H1 (cell line): ENCODE measurements around the gene EPDR1. TPM values are rescaled to one million over a fixed set of nuclear protein-coding genes. Genes with fewer than 3 reads are reported as not detected.

ENCODE experiments used
- CTCF ChIA-PET: fragments of 300-600 bp; sonication (Branson Sonifier 250); formaldehyde crosslinking; loops from one replicate; lab custom pipeline; 2021; ENCODE audit not compliant: partially characterized antibody; lab: Charles Lee
- POLR2A ChIA-PET: fragments of 300-600 bp; sonication (Branson Sonifier 250); formaldehyde crosslinking; loops from one replicate; lab custom pipeline; 2021; ENCODE audit warnings: inconsistent platforms; ENCODE audit not compliant: partially characterized antibody; lab: Charles Lee
- DNase-seq, 2 experiments: peaks; one replicate each; pipeline versions ENCODE4 v3.0.0 to v3.0.0-alpha.2; 2010 to 2022; ENCODE audit warnings: low spot score in 2 of 2, low read depth in 1 of 2, mixed read lengths in 1 of 2
- FAIRE-seq: peaks from 2 replicates; lab custom pipeline; 2011; peaks lifted over from hg19 to GRCh38; lab: Jason Lieb, UNC
- H2AFZ ChIP-seq: 2 replicates; pipeline ENCODE4 v1.8.1; 2012; ENCODE audit warnings: low read length, inconsistent platforms
- H2AK5ac ChIP-seq: 2 replicates; pipeline ENCODE4 v1.6.1; 2013; ENCODE audit warnings: low read depth, low read length
- H2BK120ac ChIP-seq: replicated peaks from 2 replicates; pipeline ENCODE3; 2013; ENCODE audit warnings: low read depth, low read length, inconsistent platforms
- H2BK12ac ChIP-seq: 2 replicates; pipeline ENCODE4 v1.6.1; 2013; ENCODE audit warnings: low read depth, low read length
- H2BK15ac ChIP-seq: 2 replicates; pipeline ENCODE4 v1.6.1; 2013; ENCODE audit warnings: low read length
- H2BK20ac ChIP-seq: 2 replicates; pipeline ENCODE4 v1.6.1; 2013; ENCODE audit warnings: low read length
- H2BK5ac ChIP-seq: 2 replicates; pipeline ENCODE4 v1.6.1; 2013; ENCODE audit warnings: low read depth, low read length
- H3K14ac ChIP-seq: 2 replicates; pipeline ENCODE4 v1.6.1; 2013; ENCODE audit warnings: inconsistent platforms; ENCODE audit not compliant: insufficient read length
- H3K18ac ChIP-seq: 2 replicates; pipeline ENCODE4 v1.6.1; 2013; ENCODE audit warnings: low read length; ENCODE audit errors: extremely low read depth
- H3K23ac ChIP-seq: 2 replicates; pipeline ENCODE4 v1.6.1; 2013; ENCODE audit warnings: inconsistent platforms; ENCODE audit not compliant: insufficient read length
- H3K23me2 ChIP-seq: 2 replicates; pipeline ENCODE4 v1.6.1; 2013; ENCODE audit warnings: low read depth, low read length
- H3K27ac ChIP-seq: 2 replicates; pipeline ENCODE4 v1.6.1; 2011; ENCODE audit warnings: low read depth, low read length, inconsistent platforms
- H3K27me3 ChIP-seq, 4 experiments: replicated peaks in 1 of 4; 1 replicate in 1 of 4; 2 replicates in 3 of 4; pipeline versions ENCODE4 v1.6.1 to v1.8.1; 2011 to 2013; ENCODE audit warnings: low read length in 3 of 4, mild to moderate bottlenecking in 3 of 4, inconsistent platforms in 2 of 4, mixed read lengths in 2 of 4, moderate library complexity in 1 of 4; ENCODE audit not compliant: control insufficient read depth in 3 of 4, insufficient read depth in 3 of 4; ENCODE audit errors: extremely low read depth in 1 of 4
- H3K36me3 ChIP-seq, 4 experiments: 2 replicates each; pipeline versions ENCODE4 v1.6.1 to v1.8.1; 2011 to 2013; ENCODE audit warnings: mild to moderate bottlenecking in 4 of 4, low read length in 3 of 4, moderate library complexity in 2 of 4, control low read depth in 1 of 4, inconsistent platforms in 1 of 4; ENCODE audit not compliant: insufficient read depth in 4 of 4, control insufficient read depth in 2 of 4
- H3K4ac ChIP-seq: replicated peaks from 2 replicates; pipeline ENCODE3; 2013; ENCODE audit warnings: low read length, low read depth, mixed read lengths, inconsistent platforms; ENCODE audit not compliant: insufficient read length
- H3K4me1 ChIP-seq, 4 experiments: replicated peaks in 1 of 4; 1 replicate in 1 of 4; 2 replicates in 3 of 4; pipeline versions ENCODE4 v1.6.1 to v1.8.1; 2011 to 2013; ENCODE audit warnings: low read length in 3 of 4, inconsistent platforms in 2 of 4, mixed read lengths in 1 of 4; ENCODE audit not compliant: insufficient read depth in 4 of 4, control insufficient read depth in 3 of 4
- H3K4me2 ChIP-seq, 2 experiments: 2 replicates each; pipeline versions ENCODE4 v1.6.1 to v1.8.1; 2011 to 2013; ENCODE audit warnings: low read depth in 2 of 2, low read length in 2 of 2, control low read depth in 1 of 2, inconsistent platforms in 1 of 2, mild to moderate bottlenecking in 1 of 2; ENCODE audit not compliant: insufficient read depth in 1 of 2
- H3K4me3 ChIP-seq, 4 experiments: fragments of 200-600, 300-600 bp in 1 of 4; sonication (generic), shearing (Covaris generic), sonication (Bioruptor Twin) in 1 of 4; 2 replicates each; pipeline versions ENCODE4 v1.5.1 to v1.8.1; 2011 to 2016; ENCODE audit warnings: low read length in 4 of 4, low read depth in 3 of 4, control low read depth in 2 of 4, inconsistent platforms in 2 of 4, mild to moderate bottlenecking in 2 of 4, mixed read lengths in 1 of 4, moderate library complexity in 1 of 4; ENCODE audit not compliant: insufficient read depth in 2 of 4; ENCODE audit errors: extremely low read depth in 1 of 4
- H3K56ac ChIP-seq: replicated peaks from 2 replicates; pipeline ENCODE3; 2013; ENCODE audit warnings: low read depth, mild to moderate bottlenecking, mixed read lengths, low read length, inconsistent platforms; ENCODE audit not compliant: insufficient read length
- H3K79me1 ChIP-seq: 2 replicates; pipeline ENCODE4 v1.6.1; 2013; ENCODE audit warnings: low read depth, low read length, control low read depth
- H3K79me2 ChIP-seq, 2 experiments: 2 replicates each; pipeline versions ENCODE4 v1.6.1 to v1.8.1; 2012 to 2013; ENCODE audit warnings: low read length in 2 of 2, mild to moderate bottlenecking in 2 of 2, inconsistent platforms in 1 of 2; ENCODE audit not compliant: insufficient read depth in 2 of 2, control insufficient read depth in 1 of 2
- H3K9ac ChIP-seq, 4 experiments: replicated peaks in 1 of 4; 1 replicate in 1 of 4; 2 replicates in 3 of 4; pipeline versions ENCODE4 v1.6.1 to v1.8.1; 2011 to 2013; ENCODE audit warnings: low read depth in 3 of 4, low read length in 3 of 4, control low read depth in 2 of 4, mild to moderate bottlenecking in 2 of 4, moderate library complexity in 2 of 4, inconsistent platforms in 1 of 4; ENCODE audit errors: extremely low read depth in 1 of 4
- H3K9me3 ChIP-seq, 2 experiments: 2 replicates each; pipeline versions ENCODE4 v1.6.1 to v1.8.1; 2012 to 2013; ENCODE audit warnings: mild to moderate bottlenecking in 2 of 2, moderate library complexity in 2 of 2, control low read depth in 1 of 2, inconsistent platforms in 1 of 2, low read depth in 1 of 2, low read length in 1 of 2, mixed read lengths in 1 of 2; ENCODE audit not compliant: insufficient read depth in 2 of 2
- H4K20me1 ChIP-seq, 2 experiments: replicated peaks in 1 of 2; 2 replicates each; pipeline versions ENCODE3 to v1.8.1; 2011 to 2013; ENCODE audit warnings: inconsistent platforms in 2 of 2, low read length in 2 of 2, mild to moderate bottlenecking in 1 of 2; ENCODE audit not compliant: insufficient read depth in 2 of 2, control insufficient read depth in 1 of 2
- H4K5ac ChIP-seq: 2 replicates; pipeline ENCODE4 v1.6.1; 2013; ENCODE audit warnings: low read length, low read depth, mixed read lengths, inconsistent platforms; ENCODE audit not compliant: insufficient read length
- H4K8ac ChIP-seq: 2 replicates; pipeline ENCODE4 v1.8.0; 2013; ENCODE audit warnings: mild to moderate bottlenecking, moderate library complexity, low read length, inconsistent platforms; ENCODE audit not compliant: insufficient read depth; ENCODE audit errors: extremely low read depth
- H4K91ac ChIP-seq: replicated peaks from 2 replicates; pipeline ENCODE3; 2013; ENCODE audit warnings: low read length, mixed read lengths, inconsistent platforms; ENCODE audit not compliant: insufficient read length
- BCL11A ChIP-seq, 2 experiments: IDR thresholded peaks; one replicate each; pipeline ENCODE4 v1.6.1; 2011; ENCODE audit warnings: low read depth in 2 of 2, low read length in 2 of 2, mild to moderate bottlenecking in 2 of 2
- CBX8 ChIP-seq: fragments of 300-800, 300-1000 bp; sonication (generic); IDR thresholded peaks from 2 replicates; pipeline ENCODE4 v1.7.1; 2016; ENCODE audit warnings: low read depth, low read length, borderline replicate concordance
- CEBPB ChIP-seq: IDR thresholded peaks from 2 replicates; pipeline ENCODE4 v1.6.1; 2012; ENCODE audit warnings: low read depth, low read length
- CREB1 ChIP-seq: IDR thresholded peaks from 2 replicates; pipeline ENCODE4 v1.6.1; 2012; ENCODE audit warnings: inconsistent platforms
- EGR1 ChIP-seq: IDR thresholded peaks from 2 replicates; pipeline ENCODE4 v1.6.1; 2011; ENCODE audit warnings: low read depth, low read length, borderline replicate concordance
- JUND ChIP-seq: IDR thresholded peaks from 2 replicates; pipeline ENCODE4 v1.6.1; 2011; ENCODE audit warnings: mild to moderate bottlenecking, improper control_type of control experiment, low read length
- MAFK ChIP-seq: IDR thresholded peaks from 2 replicates; pipeline ENCODE4 v1.6.1; 2012; ENCODE audit warnings: low read depth, mild to moderate bottlenecking, improper control_type of control experiment, low read length
- RBBP5 ChIP-seq: IDR thresholded peaks from 2 replicates; pipeline ENCODE4 v1.7.1; 2012; ENCODE audit warnings: low read depth, mild to moderate bottlenecking, inconsistent platforms, low read length, moderate library complexity, borderline replicate concordance
- RFX5 ChIP-seq: IDR thresholded peaks from 2 replicates; pipeline ENCODE4 v1.6.1; 2011; ENCODE audit warnings: low read depth, low read length, improper control_type of control experiment, borderline replicate concordance
- SIN3A ChIP-seq, 2 experiments: IDR thresholded peaks in 1 of 2; conservative IDR thresholded peaks in 1 of 2; 2 replicates each; pipeline ENCODE4 v1.6.1; 2011 to 2012; ENCODE audit warnings: low read length in 2 of 2, improper control_type of control experiment in 1 of 2, low read depth in 1 of 2, mild to moderate bottlenecking in 1 of 2
- SIRT6 ChIP-seq: IDR thresholded peaks from one replicate; pipeline ENCODE4 v1.7.1; 2012; ENCODE audit warnings: low read length, inconsistent platforms
- SP4 ChIP-seq: IDR thresholded peaks from 2 replicates; pipeline ENCODE4 v1.6.1; 2012; ENCODE audit warnings: low read length, inconsistent platforms
- TAF1 ChIP-seq: IDR thresholded peaks from 2 replicates; pipeline ENCODE4 v1.6.1; 2011; ENCODE audit warnings: mild to moderate bottlenecking, low read depth, low read length
- TAF7 ChIP-seq: optimal IDR thresholded peaks from 2 replicates; pipeline ENCODE3; 2011; ENCODE audit warnings: low read depth, mild to moderate bottlenecking, inconsistent platforms, low read length, moderate library complexity, borderline replicate concordance
- ZNF274 ChIP-seq: IDR thresholded peaks from 2 replicates; pipeline ENCODE4 v1.7.0; 2012; ENCODE audit warnings: low read length, borderline replicate concordance; ENCODE audit errors: extremely low read depth
- WGBS, 2 experiments: shearing (Covaris generic) in 1 of 2; methylation state at CpG; one replicate each; pipeline versions ENCODE4 v1.1.6 to v1.1.7; 2013 to 2015; ENCODE audit warnings: low lambda C conversion rate in 2 of 2, mixed read lengths in 2 of 2, inconsistent platforms in 1 of 2, low coverage in 1 of 2, missing lambda C conversion rate in 1 of 2; ENCODE audit not compliant: insufficient replicate concordance in 2 of 2, insufficient coverage in 1 of 2, insufficient read length in 1 of 2; ENCODE audit errors: extremely low coverage in 1 of 2, missing lambda C conversion rate in 1 of 2; 5-methylcytosine and 5-hydroxymethylcytosine counted together
- polyA plus RNA-seq, 7 experiments: library from polyadenylated mRNA; depleted of rRNA in 3 of 7; stranded (reverse) in 5 of 7; unstranded in 2 of 7; fragments of >200 nt in 5 of 7; fragments of 200-250 nt in 2 of 7; gene quantifications; 1 replicate in 5 of 7; 2 replicates in 1 of 7; 4 replicates in 1 of 7; pipeline versions ENCODE4 v1.2.1 to v1.2.3, GENCODE V29; 2011 to 2013; ENCODE audit warnings: missing spikeins in 2 of 7, mixed read lengths in 2 of 7
- total RNA-seq: library from RNA; stranded (reverse); fragmentation: NEBNext Ultra II Directional; extraction: Animal tissue kit (Norgen Biotek cat#: 25700); gene quantifications from 2 replicates; pipeline ENCODE4 v1.2.1, GENCODE V29; 2021

The EPDR1 gene
- total and polyA plus RNA-seq, 2 of the 8 experiments (the other 6 are each of a cell fraction or from before 2014, with no cell fraction given), result 6.4 to 8.2 TPM

- WGBS, 2 experiments, result 85% methylated on average over 4 of the region's 4 CpGs; no CpG with 5 or more reads in 1 of the 2 experiments
- Histone ChIP-seq H2BK120ac (no peak overlapping the region), H2BK12ac (no peak overlapping the region), H3K4me2 (peak overlapping the region; percentile 67 to 90; a peak in 3 of 4 replicates), H3K56ac (no peak overlapping the region), H2BK5ac (no peak overlapping the region), H4K20me1 (no peaks in the 10 kb centered on the region), H2AK5ac (no peak overlapping the region), H3K36me3 (0 out of 8 replicates have a peak, but pooled peaks cover 0 to 2% (median 0%) of the 10 kb centered on the region in 4 experiments), H3K9me3 (peaks cover 0 to 3% of the 10 kb centered on the region in 2 experiments; a peak in 2 of 4 replicates), H3K18ac (no peak overlapping the region), H3K27me3 (peaks cover 0 to 26% (median 12%) of the 10 kb centered on the region in 4 experiments; a peak in 6 of 7 replicates), H3K4me3 (peak overlapping the region in 1 of 4 experiments; percentile 76; a peak in 1 of 8 replicates), H3K4me1 (peaks cover 0 to 5% (median 2%) of the 10 kb centered on the region in 4 experiments; a peak in 2 of 7 replicates), H2AFZ (no peak overlapping the region), H4K5ac (no peak overlapping the region), H4K91ac (no peak overlapping the region), H3K27ac (no peak overlapping the region), H3K23me2 (peaks cover 6% of the 10 kb centered on the region; the same call in 1 of the 2 replicates), H2BK15ac (no peak overlapping the region), H3K79me2 (no peaks in the 10 kb centered on the region), H3K4ac (no peak overlapping the region), H3K9ac (no peak overlapping the region), H3K23ac (no peak overlapping the region), H3K79me1 (no peaks in the 10 kb centered on the region), H4K8ac (no peak overlapping the region), H3K14ac (no peak overlapping the region), H2BK20ac (no peak overlapping the region)
- FAIRE-seq (no peak), DNase-seq (no peak)
- CTCF ChIA-PET, result interaction anchor here (0.7 to 2.1 kb wide), 4 partner anchors 15 to 214 kb away, joined by 3 to 6 read pairs (median 4); no protein-coding TSS in a partner anchor
- POLR2A ChIA-PET, result interaction anchor here (1.0 kb wide), 1 partner anchor 20 kb away, joined by 3 read pairs; no protein-coding TSS in a partner anchor
- no peak for TF ChIP-seq JUND
- TF ChIP-seq RBBP5, result no peak
- TF ChIP-seq ZNF274, result no peak
- TF ChIP-seq CBX8, result no peak
- TF ChIP-seq EGR1, result no peak
- no peak for TF ChIP-seq MAFK
- TF ChIP-seq SP4, result no peak
- TF ChIP-seq SIRT6, result no peak
- no peak for TF ChIP-seq TAF1
- no peak for TF ChIP-seq BCL11A (IDR thresholded peaks at IDR 0.05; ENCODE audit: low read depth in 2 of 2, low read length in 2 of 2)
- TF ChIP-seq TAF7, result no peak
- no peak for TF ChIP-seq SIN3A (conservative IDR thresholded peaks at IDR 0.05 in 1 of 2, IDR thresholded peaks at IDR 0.05 in 1 of 2; ENCODE audit: low read depth in 1 of 2, low read length in 2 of 2)
- TF ChIP-seq CREB1, result no peak
- no peak for TF ChIP-seq RFX5
- TF ChIP-seq CEBPB, result no peak
Observed at GRCh38 chr7:37921876-37922275, 1.4 kb downstream of the EPDR1 start.
